ENCODE results near the gene PCDHA13. TPM values are rescaled to one million over a fixed set of nuclear protein-coding genes. Genes with fewer than 3 reads are reported as not detected.

The PCDHA13 gene
- total RNA-seq (2022; extraction: Qiagen RNA extraction; ENCODE audit: low read depth) = 0.06 to 0.11 TPM (median 0.08 TPM) in 3 of 5 replicates, not detected in the others

GRCh38 chr5:140881889-140882590 lies at the start of gene PCDHA13:
Gene PCDHA13 (plus strand): TSS chr5:140882124. CDS start chr5:140882269, 145 bp downstream.

GRCh38 chr5:140833993-140834392 lies 47.9 kb upstream of the PCDHA13 start, which contains the start of gene PCDHA7:
Gene PCDHA7 (plus strand): TSS chr5:140834269. CDS start chr5:140834384, 115 bp downstream.

GRCh38 chr5:140840978-140841962 lies 40.7 kb upstream of the PCDHA13 start, which contains the start of gene PCDHA8:
Gene PCDHA8 (plus strand): TSS chr5:140841187. CDS start chr5:140841322, 135 bp downstream.

GRCh38 chr5:140848139-140849102 lies 33.5 kb upstream of the PCDHA13 start, which contains the start of gene PCDHA9:
Gene PCDHA9 (plus strand): TSS chr5:140848382. CDS start chr5:140848496, 114 bp downstream.

GRCh38 chr5:140855772-140856674 lies 25.9 kb upstream of the PCDHA13 start, which contains the start of gene PCDHA10:
Gene PCDHA10 (plus strand): TSS chr5:140855897. CDS start chr5:140856049, 152 bp downstream.

GRCh38 chr5:140868721-140869554 lies 13.0 kb upstream of the PCDHA13 start, which contains the start of gene PCDHA11:
Gene PCDHA11 (plus strand): TSS chr5:140868957. CDS start chr5:140869104, 147 bp downstream.

GRCh38 chr5:140875085-140876065 lies 6.5 kb upstream of the PCDHA13 start, which contains the start of gene PCDHA12:
Gene PCDHA12 (plus strand): TSS chr5:140875308. CDS start chr5:140875473, 165 bp downstream.

GRCh38 chr5:140925806-140926442 lies 44.0 kb downstream of the PCDHA13 start, which contains the start of gene PCDHAC1:
Gene PCDHAC1 (plus strand): TSS chr5:140926299. CDS start chr5:140926893, 594 bp downstream.

Other genes with a start within 250 kb of the PCDHA13 start
- gene CD14, start 248.9 kb upstream of the PCDHA13 start, total RNA-seq (2022; extraction: Qiagen RNA extraction; ENCODE audit: low read depth) = 3.0 to 5.1 TPM (median 4.5 TPM) in 5 replicates
- gene TMCO6, start 242.7 kb upstream of the PCDHA13 start, total RNA-seq (2022; extraction: Qiagen RNA extraction; ENCODE audit: low read depth) = 8.7 to 15.2 TPM (median 13.7 TPM) in 5 replicates
- 104 to 122 TPM (median 115 TPM) in 5 replicates for gene NDUFA2, start 234.5 kb upstream of the PCDHA13 start, total RNA-seq (2022; extraction: Qiagen RNA extraction; ENCODE audit: low read depth)
- gene IK, start 234.3 kb upstream of the PCDHA13 start, total RNA-seq (2022; extraction: Qiagen RNA extraction; ENCODE audit: low read depth) = 90.7 to 127 TPM (median 98.8 TPM) in 5 replicates
- gene WDR55, start 217.2 kb upstream of the PCDHA13 start, total RNA-seq (2022; extraction: Qiagen RNA extraction; ENCODE audit: low read depth) = 24.2 to 33.0 TPM (median 30.9 TPM) in 5 replicates
- 0.33 to 1.1 TPM (median 0.86 TPM) in 5 replicates for gene DND1, start 208.5 kb upstream of the PCDHA13 start, total RNA-seq (2022; extraction: Qiagen RNA extraction; ENCODE audit: low read depth)
- 76.7 to 87.7 TPM (median 80.0 TPM) in 5 replicates for gene HARS1, start 190.8 kb upstream of the PCDHA13 start, total RNA-seq (2022; extraction: Qiagen RNA extraction; ENCODE audit: low read depth)
- gene HARS2, start 190.7 kb upstream of the PCDHA13 start, total RNA-seq (2022; extraction: Qiagen RNA extraction; ENCODE audit: low read depth) = 37.0 to 41.3 TPM (median 39.9 TPM) in 5 replicates
- gene ZMAT2, start 181.7 kb upstream of the PCDHA13 start, total RNA-seq (2022; extraction: Qiagen RNA extraction; ENCODE audit: low read depth) = 85.3 to 156 TPM (median 99.6 TPM) in 5 replicates
- 0.14 to 0.48 TPM (median 0.19 TPM) in 5 replicates for gene PCDHA1, start 96.0 kb upstream of the PCDHA13 start, total RNA-seq (2022; extraction: Qiagen RNA extraction; ENCODE audit: low read depth)
- 0.14 TPM in 1 of 5 replicates, not detected in the others for gene PCDHA2, start 87.3 kb upstream of the PCDHA13 start, total RNA-seq (2022; extraction: Qiagen RNA extraction; ENCODE audit: low read depth)
- gene PCDHA3, start 81.1 kb upstream of the PCDHA13 start, total RNA-seq (2022; extraction: Qiagen RNA extraction; ENCODE audit: low read depth) = 0.68 to 1.2 TPM (median 1.0 TPM) in 5 replicates
- 0.95 to 2.0 TPM (median 1.8 TPM) in 5 replicates for gene PCDHA4, start 75.1 kb upstream of the PCDHA13 start, total RNA-seq (2022; extraction: Qiagen RNA extraction; ENCODE audit: low read depth)
- gene PCDHA5, start 60.5 kb upstream of the PCDHA13 start, total RNA-seq (2022; extraction: Qiagen RNA extraction; ENCODE audit: low read depth) = 0.59 to 0.91 TPM (median 0.69 TPM) in 5 replicates
- 0.04 to 0.12 TPM (median 0.12 TPM) in 3 of 5 replicates, not detected in the others for gene PCDHA6, start 54.2 kb upstream of the PCDHA13 start, total RNA-seq (2022; extraction: Qiagen RNA extraction; ENCODE audit: low read depth)
- 0.06 to 0.21 TPM (median 0.13 TPM) in 5 replicates for gene PCDHA7, start 47.9 kb upstream of the PCDHA13 start, total RNA-seq (2022; extraction: Qiagen RNA extraction; ENCODE audit: low read depth)
- gene PCDHA8, start 40.9 kb upstream of the PCDHA13 start, total RNA-seq (2022; extraction: Qiagen RNA extraction; ENCODE audit: low read depth) = 0.05 TPM in 1 of 5 replicates, not detected in the others
- gene PCDHA9, start 33.7 kb upstream of the PCDHA13 start, total RNA-seq (2022; extraction: Qiagen RNA extraction; ENCODE audit: low read depth) = 0.04 TPM in 1 of 5 replicates, not detected in the others
- 0.02 to 0.11 TPM in 2 of 5 replicates, not detected in the others for gene PCDHA10, start 26.2 kb upstream of the PCDHA13 start, total RNA-seq (2022; extraction: Qiagen RNA extraction; ENCODE audit: low read depth)
- 0.04 to 0.20 TPM (median 0.08 TPM) in 5 replicates for gene PCDHA11, start 13.2 kb upstream of the PCDHA13 start, total RNA-seq (2022; extraction: Qiagen RNA extraction; ENCODE audit: low read depth)
- gene PCDHA12, start 6.8 kb upstream of the PCDHA13 start, total RNA-seq (2022; extraction: Qiagen RNA extraction; ENCODE audit: low read depth) = 2.1 to 3.6 TPM (median 2.7 TPM) in 5 replicates
- 1.8 to 2.7 TPM (median 2.0 TPM) in 5 replicates for gene PCDHAC1, start 44.2 kb downstream of the PCDHA13 start, total RNA-seq (2022; extraction: Qiagen RNA extraction; ENCODE audit: low read depth)
- gene PCDHAC2, start 84.4 kb downstream of the PCDHA13 start, total RNA-seq (2022; extraction: Qiagen RNA extraction; ENCODE audit: low read depth) = 3.3 to 7.4 TPM (median 4.4 TPM) in 5 replicates
- not detected in 5 replicates for gene PCDHB1, start 169.2 kb downstream of the PCDHA13 start, total RNA-seq (2022; extraction: Qiagen RNA extraction; ENCODE audit: low read depth)
- gene PCDHB2, start 212.5 kb downstream of the PCDHA13 start, total RNA-seq (2022; extraction: Qiagen RNA extraction; ENCODE audit: low read depth) = 2.7 to 4.5 TPM (median 3.1 TPM) in 5 replicates
- 0.09 TPM in 1 of 5 replicates, not detected in the others for gene PCDHB3, start 218.3 kb downstream of the PCDHA13 start, total RNA-seq (2022; extraction: Qiagen RNA extraction; ENCODE audit: low read depth)
- gene PCDHB4, start 239.7 kb downstream of the PCDHA13 start, total RNA-seq (2022; extraction: Qiagen RNA extraction; ENCODE audit: low read depth) = 0.06 to 0.12 TPM (median 0.09 TPM) in 4 of 5 replicates, not detected in the other